NCI-H1105 treated with DMSO at 0.1 percent for 48 hours (cell line): ENCODE data around the gene SYVN1.
"Not testable (repeated sequence)": the region's sequence is repeated elsewhere in the genome, so short reads cannot be mapped to it uniquely, and the experiment has no call there.

Source experiments
- DNase-seq: peaks from one replicate; lab custom pipeline; 2025; lab: John Stamatoyannopoulos, UW

The SYVN1 gene

GRCh38 chr11:65151331-65151899 lies 17.1 kb upstream of the SYVN1 start:
- DNase-seq, result no peak

- peak; percentile 63 for DNase-seq
Observed at GRCh38 chr11:65150509-65151299, 16.4 kb upstream of the SYVN1 start.

- DNase-seq, result not testable (repeated sequence)
Observed at GRCh38 chr11:65150131-65150508, 15.8 kb upstream of the SYVN1 start.

GRCh38 chr11:65148657-65149056 lies 14.3 kb upstream of the SYVN1 start:
- DNase-seq, result no peak

GRCh38 chr11:65147352-65148075 lies 13.2 kb upstream of the SYVN1 start:
- DNase-seq, result no peak

- DNase-seq, result no peak
Observed at GRCh38 chr11:65141896-65142494, 7.7 kb upstream of the SYVN1 start.

- no peak for DNase-seq
Observed at GRCh38 chr11:65136515-65137096, 2.3 kb upstream of the SYVN1 start.

- no peak for DNase-seq
Observed at GRCh38 chr11:65135633-65136145, 1.4 kb upstream of the SYVN1 start.

- peak; percentile 99 for DNase-seq
Observed at GRCh38 chr11:65134952-65135632, 773 bp upstream of the SYVN1 start.

GRCh38 chr11:65133724-65134123 lies 595 bp downstream of the SYVN1 start:
- DNase-seq, result no peak

- DNase-seq, result peak; percentile 29
Observed at GRCh38 chr11:65132988-65133700, 1.2 kb downstream of the SYVN1 start.

- no peak for DNase-seq
Observed at GRCh38 chr11:65132238-65132987, 1.9 kb downstream of the SYVN1 start.

- DNase-seq, result no peak
Observed at GRCh38 chr11:65131895-65132237, 2.5 kb downstream of the SYVN1 start.

- DNase-seq, result no peak
Observed at GRCh38 chr11:65131417-65131776, 2.9 kb downstream of the SYVN1 start.

GRCh38 chr11:65130631-65131416 lies 3.5 kb downstream of the SYVN1 start:
- no peak for DNase-seq

- DNase-seq, result no peak
Observed at GRCh38 chr11:65129649-65130441, 4.5 kb downstream of the SYVN1 start.

GRCh38 chr11:65128182-65129145 lies 5.9 kb downstream of the SYVN1 start:
- DNase-seq, result no peak
